Measurements from ENCODE around the gene CARMIL1. TPM values are rescaled to one million over a fixed set of nuclear protein-coding genes. Genes with fewer than 3 reads are reported as not detected.
A peak's percentile ranks its signal among the peaks of the same experiment; 100 is the strongest.
"Not testable (repeated sequence)": the region's sequence is repeated elsewhere in the genome, so short reads cannot be mapped to it uniquely, and the experiment has no call there.

Gene CARMIL1
- total RNA-seq, 1 donor from 2014 or later: 0.20 TPM

DNA sequence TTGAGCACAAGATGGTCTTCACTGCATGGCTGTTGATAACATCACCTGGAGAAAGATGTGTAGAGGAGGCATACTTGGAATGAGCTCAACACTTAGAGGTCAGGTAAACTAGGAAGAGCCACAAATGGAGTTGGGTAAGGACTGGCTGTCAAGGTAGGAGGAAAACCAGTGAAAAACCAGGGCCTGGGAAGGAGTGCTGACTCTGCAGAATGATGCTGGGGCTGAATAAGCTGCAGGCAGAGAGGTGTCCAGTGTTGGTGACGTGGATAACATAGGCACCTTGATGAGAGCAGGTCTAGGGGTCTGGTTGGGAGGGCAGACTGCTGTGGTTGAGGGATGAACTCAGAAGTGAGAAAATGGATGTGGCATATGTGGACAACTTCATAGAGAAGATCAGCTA is 160.2 kb downstream of the CARMIL1 start:
- DNase-seq (ENCODE audit: low read depth in 2 of 2): no peak

DNA sequence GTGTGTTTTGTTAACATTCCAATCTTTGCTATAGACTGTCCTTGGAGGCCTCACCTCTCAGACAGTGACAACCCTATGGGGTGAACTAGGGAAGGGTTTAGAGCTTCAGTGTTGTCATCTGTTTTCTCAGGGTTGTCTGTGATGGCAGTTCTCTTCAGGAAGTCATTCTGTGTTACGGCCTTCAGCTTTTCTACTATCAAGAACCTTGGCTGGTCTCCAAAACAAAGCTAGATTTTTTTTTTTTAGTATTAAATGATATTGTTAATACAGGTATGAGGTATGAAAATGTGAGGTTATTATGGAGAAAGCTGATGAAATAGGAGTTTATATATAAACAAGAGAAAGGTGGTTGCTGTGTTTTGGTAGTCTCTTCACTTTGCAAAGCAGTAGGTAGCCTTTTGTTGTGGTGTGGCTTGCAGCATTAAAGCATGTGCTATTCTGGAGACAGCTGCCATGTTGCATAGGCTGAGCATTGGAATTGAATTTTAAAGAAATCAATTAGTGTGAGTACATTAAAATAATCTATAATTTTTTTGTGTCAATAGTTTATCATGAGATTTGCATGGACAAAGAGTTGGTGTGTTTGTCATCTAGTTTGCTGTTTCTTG is 162.6 kb downstream of the CARMIL1 start:
- peak in 1 of 2 donors; percentile 5 for DNase-seq (ENCODE audit: low read depth in 2 of 2)

DNA sequence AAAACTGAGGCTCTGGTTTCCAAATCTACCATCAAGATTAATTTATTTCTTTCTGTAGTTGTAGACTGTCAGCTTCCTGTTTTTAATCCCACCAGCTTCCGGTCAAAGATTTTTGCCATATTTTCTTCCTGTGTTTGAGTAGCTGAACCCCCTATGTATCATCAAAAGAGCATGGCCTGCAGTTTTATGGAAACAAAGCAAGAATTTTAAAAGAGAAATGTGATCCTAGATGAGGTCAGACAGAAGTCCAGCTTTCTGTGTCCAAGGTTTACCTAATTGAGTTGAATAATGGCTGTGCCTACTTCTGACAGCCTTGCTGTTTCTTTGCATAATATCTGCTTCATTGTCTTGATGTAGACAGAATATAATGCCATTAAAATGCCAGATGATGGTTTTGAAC is 163.7 kb downstream of the CARMIL1 start:
- peak in 1 of 2 donors; percentile 42 for DNase-seq (ENCODE audit: low read depth in 2 of 2)

DNA sequence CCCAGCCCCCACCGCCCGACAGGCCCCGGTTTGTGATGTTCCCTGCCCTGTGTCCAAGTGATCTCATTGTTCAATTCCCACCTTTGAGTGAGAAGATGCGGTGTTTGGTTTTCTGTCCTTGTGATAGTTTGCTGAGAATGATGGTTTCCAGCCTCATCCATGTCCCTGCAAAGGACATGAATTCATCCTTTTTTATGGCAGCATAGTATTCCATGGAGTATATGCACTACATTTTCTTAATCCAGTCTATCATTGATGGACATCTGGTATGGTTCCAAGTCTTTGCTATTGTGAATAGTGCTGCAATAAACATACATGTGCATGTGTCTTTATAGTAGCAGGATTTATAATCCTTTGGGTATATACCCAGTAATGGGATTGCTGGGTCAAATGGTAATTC is 165.3 kb downstream of the CARMIL1 start:
- DNase-seq (ENCODE audit: low read depth in 2 of 2): not testable (repeated sequence)

DNA sequence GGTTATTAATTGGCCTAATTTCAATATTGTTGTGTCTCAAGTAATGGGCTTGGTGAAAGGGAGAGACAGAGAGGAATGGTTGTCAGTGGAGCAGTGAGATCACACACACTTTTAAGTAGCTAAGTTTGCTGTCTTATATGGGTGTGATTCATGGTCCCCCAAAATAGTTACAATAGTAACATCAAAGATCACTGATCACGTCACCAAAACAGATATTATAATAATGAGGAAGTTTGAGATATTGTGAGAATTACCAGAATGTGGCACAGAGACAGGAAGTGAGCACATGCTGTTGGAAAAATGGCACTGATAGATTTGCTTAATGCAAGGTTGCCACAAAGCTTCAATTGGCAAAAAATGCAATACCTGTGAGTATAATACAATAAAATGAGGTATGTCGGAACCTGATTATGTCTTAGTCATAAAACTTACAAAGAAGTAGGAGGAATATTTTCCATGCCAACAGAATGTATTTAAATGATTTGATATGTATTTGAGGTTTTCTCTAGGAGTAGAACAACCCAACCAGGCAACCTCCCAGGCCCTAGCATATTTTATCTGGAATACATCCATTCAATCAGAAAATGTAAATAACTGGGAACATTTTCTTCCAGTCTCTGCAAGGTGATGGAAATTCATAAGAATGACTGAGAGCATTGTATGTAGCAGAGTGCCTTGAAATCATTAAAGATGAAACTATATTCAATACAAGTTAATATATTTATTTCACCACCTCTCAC is 167.8 kb downstream of the CARMIL1 start:
- DNase-seq (ENCODE audit: low read depth in 2 of 2): no peak

DNA sequence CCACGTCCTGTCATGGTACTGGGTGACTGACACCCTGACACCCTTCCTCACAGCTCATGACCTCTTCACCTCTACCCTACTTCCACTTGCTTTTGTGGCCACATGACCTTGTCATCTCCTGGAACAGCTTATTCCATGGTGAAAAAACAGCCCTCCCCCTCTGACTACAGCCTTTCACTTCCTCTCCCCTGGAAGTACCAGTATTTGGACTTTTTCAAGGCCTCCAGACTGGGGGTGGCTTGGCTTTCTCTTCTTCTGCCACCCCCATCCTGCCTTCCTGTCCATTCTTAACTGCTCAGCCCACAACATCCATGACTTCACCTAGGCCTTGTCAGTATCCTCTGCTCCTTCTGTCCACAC is 168.4 kb downstream of the CARMIL1 start:
- DNase-seq (ENCODE audit: low read depth in 2 of 2): no peak

DNA sequence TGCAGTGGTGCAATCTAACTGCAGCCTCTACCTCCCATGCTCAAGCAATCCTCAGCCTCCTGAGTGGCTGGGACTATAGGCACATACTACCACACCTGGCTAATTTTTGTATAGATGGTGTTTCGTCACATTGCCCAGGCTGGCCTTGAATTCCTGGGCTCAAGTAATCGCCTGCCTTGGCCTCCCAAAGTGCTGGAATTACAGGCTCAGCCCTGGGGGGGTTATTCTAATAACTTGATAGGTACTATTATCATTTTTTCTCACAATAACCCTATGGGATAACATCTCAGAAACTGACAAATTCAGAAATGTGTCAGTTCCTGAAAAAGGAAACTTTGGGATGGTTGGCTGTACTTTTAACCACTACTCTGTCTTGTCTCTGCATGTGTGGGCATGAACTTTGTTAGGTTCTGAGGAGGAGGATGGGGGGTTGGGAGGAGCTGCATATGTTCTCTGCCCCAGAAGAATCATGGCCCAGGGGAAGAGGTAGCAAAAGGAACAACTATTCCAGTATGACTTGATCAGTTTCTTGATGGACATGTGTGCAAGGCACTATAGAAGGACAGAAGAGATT is 169.9 kb downstream of the CARMIL1 start:
- DNase-seq (ENCODE audit: low read depth in 2 of 2): no peak

DNA sequence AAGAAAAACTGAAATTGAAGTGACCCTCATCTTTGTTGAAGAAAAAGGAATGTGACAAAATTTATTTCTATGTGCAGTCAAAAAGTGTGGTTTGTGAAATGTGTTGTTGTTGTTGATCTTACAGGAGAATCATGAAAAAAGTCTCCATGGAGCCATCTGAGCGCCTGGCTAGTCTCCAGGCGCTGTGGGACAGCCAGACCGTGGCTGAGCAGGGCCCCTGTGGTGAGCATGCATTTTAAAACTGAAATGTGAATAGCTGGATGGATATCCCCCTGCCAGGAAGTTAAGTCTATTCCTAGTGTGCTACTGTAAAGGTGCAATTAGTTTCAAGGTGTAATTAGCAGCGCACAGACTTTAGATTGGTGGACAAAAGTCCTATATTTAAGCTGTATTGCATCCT is 170.6 kb downstream of the CARMIL1 start:
- DNase-seq (ENCODE audit: low read depth in 2 of 2): no peak

DNA sequence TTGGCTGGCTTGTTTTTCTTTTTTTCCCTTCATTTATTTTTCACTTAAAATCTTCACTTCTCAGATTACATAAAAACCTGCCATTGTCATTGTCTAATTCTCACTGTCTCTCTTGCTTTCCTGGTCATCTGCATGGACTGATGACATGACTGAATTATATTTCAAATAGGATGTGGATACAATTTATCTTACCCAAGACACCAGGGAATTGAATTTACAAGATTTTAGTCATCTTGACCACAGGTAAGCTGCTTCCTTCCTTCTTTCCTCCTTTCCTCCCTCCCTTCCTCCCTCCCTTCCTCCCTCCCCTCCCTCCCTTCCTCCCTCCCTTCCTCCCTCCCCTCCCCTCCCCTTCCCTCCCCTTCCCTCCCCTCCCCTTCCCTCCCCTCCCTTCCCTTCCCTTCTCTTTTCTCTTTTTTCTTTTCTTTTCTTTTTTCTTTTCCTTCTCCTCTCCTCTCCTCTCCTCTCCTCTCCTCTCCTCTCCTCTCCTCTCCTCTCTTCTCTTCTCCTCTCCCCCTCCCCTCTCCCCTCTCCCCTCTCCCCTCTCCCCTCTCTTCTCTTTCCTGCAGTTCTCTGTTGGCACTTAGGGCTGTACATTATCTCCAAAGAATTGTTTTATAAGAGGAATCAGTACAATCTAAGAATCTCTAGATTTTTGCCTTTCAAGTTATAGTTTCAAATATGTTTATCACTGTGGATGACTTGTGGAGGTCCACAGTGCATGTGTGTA is 171.5 kb downstream of the CARMIL1 start:
- DNase-seq (ENCODE audit: low read depth in 2 of 2): no peak

DNA sequence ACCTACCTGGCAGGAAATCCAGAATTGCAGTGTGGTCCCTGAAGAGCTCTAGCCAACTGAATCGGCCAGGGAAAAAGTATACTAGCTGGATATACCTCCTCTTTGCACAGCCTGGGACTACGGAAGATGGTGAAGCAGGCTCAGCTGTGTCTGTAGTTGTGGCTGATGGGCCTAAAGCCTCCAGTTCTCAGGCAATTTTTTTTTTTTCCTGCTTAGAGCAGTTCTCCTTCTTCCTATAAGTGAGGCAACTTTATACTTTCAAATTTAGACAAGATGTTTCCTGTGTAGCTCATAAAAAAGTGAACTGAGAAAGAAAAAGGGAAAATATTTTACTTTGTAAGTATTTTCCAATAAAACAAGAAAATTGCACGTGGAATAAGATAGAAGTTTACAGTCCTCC is 172.9 kb downstream of the CARMIL1 start:
- no peak for DNase-seq (ENCODE audit: low read depth in 2 of 2)

DNA sequence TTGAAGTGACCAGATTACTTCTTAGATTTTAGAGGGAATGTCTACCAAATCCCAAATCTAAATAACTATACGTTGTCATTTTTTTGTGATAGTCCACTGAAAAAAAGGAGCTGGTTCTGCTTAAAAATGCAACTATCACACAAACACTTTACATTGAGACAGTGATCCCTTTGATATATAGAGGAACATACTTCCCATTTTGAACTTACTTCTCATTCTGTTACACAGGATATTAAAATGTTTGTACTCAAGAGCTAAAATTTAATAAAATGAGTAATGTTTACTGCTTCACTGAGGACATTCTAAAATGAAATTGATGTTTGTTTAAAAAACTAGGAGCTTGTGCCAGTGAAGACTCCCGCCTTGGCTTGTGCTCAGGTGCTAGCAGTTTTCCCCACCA is 174.1 kb downstream of the CARMIL1 start:
- DNase-seq (ENCODE audit: low read depth in 2 of 2): no peak

DNA sequence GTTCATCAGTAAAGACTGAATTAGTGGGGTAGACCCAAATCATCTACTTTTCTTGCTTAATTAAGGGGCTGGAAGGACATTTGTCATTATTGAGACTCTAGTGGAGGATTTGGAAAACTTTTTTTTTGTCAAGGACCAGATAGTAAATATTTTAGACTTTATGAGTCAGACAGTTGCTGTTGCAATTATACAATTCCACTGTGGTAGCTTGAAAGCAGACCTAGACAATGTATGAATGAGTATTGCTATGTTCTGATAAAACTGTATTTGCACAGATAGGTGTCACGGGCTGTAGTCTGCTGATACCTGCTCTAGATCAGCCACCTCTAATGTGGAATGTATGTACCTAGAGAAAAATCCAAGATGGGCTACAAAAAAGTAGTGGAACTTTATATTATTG is 175.0 kb downstream of the CARMIL1 start:
- no peak for DNase-seq (ENCODE audit: low read depth in 2 of 2)

DNA sequence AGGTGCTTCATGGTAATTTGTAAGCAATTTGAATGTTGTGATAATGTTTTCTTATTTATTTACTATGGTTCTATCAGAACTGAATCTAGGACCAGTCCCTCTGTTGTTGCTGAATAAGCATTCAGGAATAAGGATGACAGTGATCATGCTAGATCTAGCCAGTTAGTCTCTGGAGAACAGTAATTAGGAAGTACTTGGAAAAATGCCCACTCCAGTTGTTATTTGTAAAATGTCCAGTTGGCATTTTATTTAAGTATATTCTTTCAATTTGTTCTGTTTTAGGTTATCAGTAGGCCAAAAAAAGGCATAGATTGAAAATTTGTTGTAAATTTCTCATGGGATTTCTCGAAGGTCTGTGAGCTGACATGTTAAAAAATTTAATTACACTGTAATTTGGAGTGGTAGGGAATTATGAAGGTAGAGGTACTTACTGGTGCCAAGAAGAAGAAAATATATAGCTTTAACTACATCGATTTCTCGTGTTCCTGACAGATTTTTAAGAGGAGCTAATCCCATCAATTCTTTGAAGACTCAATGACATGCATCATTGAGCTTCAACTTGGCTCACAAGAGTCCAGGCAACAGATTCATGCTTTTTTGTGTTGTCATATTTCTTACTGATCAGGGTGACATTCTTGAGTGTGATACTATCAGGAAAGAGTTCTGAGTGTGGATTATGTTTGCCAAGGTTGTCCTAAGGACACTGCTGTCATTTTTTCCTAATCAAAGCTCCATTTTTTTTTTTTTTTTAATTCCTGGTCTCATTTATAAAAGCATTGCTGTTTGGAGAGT is 177.3 kb downstream of the CARMIL1 start:
- DNase-seq (ENCODE audit: low read depth in 2 of 2): no peak

DNA sequence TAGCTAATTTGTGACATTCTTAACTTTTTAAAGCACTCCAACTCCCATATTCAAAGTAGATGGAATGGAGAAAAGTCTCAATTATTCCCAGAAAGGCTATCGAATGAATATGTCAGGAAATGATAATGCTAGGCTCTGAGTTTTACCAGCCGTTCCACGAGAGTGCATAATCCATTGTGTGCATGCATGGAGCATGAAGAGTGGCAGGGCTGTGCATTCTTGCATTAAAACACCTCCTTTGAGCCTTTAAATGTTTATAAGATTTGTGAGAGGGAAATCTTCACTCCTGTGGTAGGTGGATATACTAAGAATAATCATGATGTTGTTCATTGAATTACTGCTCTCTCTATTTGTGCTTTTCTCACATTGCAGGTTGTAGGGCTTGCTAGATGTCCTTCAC is 178.3 kb downstream of the CARMIL1 start:
- DNase-seq (ENCODE audit: low read depth in 2 of 2): no peak

DNA sequence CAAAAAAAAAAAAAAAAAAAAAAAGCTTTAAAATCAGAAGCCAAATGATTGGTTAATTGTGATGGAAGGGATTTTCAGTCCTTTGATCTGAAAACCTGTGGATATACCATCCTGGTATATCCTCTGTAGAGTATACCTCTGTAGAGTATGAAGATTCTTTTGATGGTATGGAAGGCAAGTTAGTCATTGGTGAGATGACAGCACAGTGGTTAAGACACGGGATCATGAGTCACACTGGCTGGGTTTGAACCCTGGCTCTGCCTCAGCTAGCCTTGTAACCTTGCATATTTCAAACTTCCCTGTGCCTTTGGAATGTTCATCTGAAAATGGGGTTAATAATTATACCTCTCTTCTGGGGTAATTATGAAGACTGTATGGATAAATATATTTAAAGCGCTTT is 179.3 kb downstream of the CARMIL1 start:
- no peak for DNase-seq (ENCODE audit: low read depth in 2 of 2)

DNA sequence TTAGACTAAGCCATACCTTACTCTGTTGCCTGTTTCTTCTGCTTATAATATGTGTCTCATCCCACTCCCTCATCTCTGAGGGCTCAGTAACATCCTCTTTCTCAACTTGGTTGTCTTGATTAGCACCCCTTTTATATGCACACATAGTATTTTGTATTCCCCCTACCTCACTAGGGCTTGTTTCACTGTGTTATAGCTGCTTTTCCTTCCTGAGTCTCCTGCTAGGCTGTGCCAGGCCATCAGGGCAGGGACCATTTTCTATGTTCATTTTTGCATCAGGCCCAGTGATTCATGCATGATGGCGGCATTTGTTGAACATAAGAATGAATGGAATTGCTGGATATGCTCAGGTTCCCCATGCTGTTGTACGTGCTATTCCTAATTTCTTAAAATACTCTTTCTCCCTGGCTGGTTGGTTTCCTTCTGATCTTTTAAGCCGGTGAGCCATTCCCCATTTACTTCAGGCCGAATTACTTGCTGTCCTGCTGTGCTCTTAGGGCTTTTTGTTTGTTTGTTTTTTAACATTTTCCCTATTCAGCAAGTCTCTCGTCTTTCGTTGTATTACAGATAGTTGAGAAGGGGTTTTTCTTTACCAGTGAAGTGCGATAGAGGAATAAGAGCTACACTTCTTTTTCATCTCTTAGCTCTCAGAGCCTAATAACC is 183.2 kb downstream of the CARMIL1 start:
- DNase-seq (ENCODE audit: low read depth in 2 of 2): no peak

DNA sequence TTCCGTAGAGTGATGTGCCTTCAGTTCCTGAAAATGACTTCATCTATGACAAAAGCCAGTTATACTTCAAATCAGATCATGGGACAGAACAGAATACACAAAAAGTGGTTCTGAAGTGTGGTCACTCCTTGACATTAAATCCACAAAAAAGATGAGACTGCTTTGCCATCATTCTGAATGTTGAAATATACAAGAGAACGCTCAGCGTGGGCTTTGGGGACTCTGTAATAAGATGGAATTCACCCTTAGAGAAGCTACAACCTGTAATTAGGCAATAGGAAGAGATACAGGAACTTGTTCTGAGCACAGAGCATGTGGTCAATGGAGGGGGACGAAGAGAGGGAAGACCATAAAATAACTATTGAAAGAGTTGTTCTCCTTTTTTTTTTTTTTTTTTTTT is 184.3 kb downstream of the CARMIL1 start:
- no peak for DNase-seq (ENCODE audit: low read depth in 2 of 2)

DNA sequence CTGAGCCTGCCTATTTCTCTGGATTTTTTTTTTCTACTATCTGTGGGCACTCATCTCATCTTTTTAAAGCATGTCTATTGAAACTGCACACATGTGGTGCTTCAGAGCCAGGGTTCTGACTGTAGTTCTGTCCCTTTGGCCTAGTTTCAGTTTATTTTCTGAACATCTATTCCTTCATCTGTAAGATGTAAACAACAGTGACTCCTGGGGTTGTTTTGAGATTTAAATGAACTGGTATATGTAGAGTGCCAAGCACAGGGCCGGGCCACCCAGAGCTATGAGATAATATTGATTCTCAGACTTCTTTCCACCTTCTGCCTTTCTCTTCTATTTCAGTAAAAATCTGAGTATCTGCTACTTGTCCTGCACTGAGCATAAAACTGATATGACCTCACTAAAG is 185.1 kb downstream of the CARMIL1 start:
- DNase-seq (ENCODE audit: low read depth in 2 of 2): no peak

DNA sequence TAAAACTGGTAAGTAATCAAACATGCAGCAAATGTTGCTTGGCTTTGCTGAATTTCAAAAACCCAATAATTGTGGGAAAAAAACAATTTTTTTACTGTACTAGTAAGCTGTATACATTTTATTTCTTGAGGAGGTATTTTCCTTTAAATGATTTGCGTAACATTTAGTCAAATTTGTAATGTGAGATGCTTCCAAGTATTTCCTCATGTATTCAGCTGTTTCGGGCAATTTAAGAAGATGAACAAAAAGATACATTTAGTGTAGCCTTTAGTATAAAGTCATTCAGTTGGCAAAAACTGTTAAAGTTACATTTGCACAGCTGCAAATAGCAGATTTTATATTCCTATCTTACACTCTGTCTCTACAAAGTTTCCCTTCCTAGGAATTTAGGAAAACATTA is 186.8 kb downstream of the CARMIL1 start:
- DNase-seq (ENCODE audit: low read depth in 2 of 2): no peak

DNA sequence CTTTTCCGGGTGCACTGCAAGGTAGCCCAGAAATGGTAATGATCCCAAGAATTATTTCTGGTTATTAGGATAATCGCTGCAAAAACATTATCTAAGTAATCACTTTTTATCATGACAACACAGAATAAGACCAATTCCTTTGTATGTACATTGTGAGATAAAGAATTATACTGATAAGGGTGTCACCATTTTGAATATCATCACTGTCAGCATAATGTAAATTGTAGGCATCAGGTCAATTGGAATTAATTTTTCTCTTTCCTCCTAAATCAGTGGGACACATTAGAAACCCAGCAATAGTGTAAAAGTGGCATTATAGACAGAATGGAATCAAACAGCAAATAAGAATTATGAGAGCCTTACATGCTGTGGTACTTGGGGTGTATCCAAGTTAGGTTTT is 189.7 kb downstream of the CARMIL1 start:
- DNase-seq (ENCODE audit: low read depth in 2 of 2): no peak

DNA sequence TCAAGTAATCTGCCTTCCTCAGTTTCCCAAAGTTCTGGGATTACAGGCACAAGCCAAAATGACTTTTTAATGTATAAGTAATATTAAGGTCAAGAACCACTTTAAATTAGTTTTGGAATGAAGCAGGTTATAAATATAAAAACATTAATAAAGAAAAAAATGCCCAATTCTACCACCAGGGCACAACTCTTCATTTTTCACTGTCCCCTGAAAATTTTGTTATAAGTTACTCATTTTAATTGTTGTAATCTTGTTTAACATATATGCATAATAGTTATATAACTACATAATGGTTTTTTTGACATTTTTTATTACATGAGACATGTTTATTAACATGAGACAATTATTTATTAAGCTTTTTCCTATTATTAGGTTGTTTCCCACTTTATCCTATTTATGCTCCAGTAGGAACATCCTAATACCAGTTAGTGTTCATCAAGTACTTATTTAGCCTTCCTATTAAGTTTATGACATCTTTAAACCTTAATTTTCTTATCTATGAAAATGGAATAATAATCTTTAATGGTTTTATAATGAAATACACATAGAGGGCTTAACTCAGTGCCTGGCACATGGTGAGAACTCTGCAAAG is 190.7 kb downstream of the CARMIL1 start:
- DNase-seq (ENCODE audit: low read depth in 2 of 2): no peak
